Ovary (tissue), 9 donors: Measurements from ENCODE around the gene TOP1. TPM values are rescaled to one million over a fixed set of nuclear protein-coding genes. Genes with fewer than 3 reads are reported as not detected.

Source experiments
- DNase-seq, 5 donors: peaks; one replicate each; pipeline ENCODE4 v3.0.0-alpha.2; 2019 to 2020
- H3K27ac ChIP-seq, 2 donors: fragments of 200-600 bp; one replicate each; pipeline versions ENCODE4 v1.5.1 to v1.8.0; 2019 to 2022
- H3K27me3 ChIP-seq: fragments of 200-600 bp; one replicate; pipeline ENCODE4 v1.8.0; 2022
- H3K36me3 ChIP-seq: fragments of 200-600 bp; sonication (generic); one replicate; pipeline ENCODE4 v1.5.1; 2019
- H3K4me1 ChIP-seq: one replicate; pipeline ENCODE4 v1.8.1; 2013; ENCODE audit warnings: mild to moderate bottlenecking, moderate library complexity; ENCODE audit not compliant: insufficient read depth
- H3K4me3 ChIP-seq: fragments of 200-600 bp; sonication (generic); one replicate; pipeline ENCODE4 v1.5.1; 2017
- H3K9me3 ChIP-seq, 2 donors: fragments of 200-600 bp in 1 of 2; sonication (generic) in 1 of 2; one replicate each; pipeline versions ENCODE4 v1.5.1 to v1.8.1; 2013 to 2019; ENCODE audit warnings: mild to moderate bottlenecking in 1 of 2, moderate library complexity in 1 of 2
- CTCF ChIP-seq, 3 donors: fragments of 450-650 bp in 2 of 3; fragments of 200-600 bp in 1 of 3; IDR thresholded peaks; one replicate each; pipeline versions ENCODE4 v1.5.1 to v1.8.0; 2016 to 2022; ENCODE audit warnings: antibody characterized with exemption in 3 of 3, mild to moderate bottlenecking in 1 of 3
- EP300 ChIP-seq: sonication (generic); formaldehyde crosslinking; IDR thresholded peaks from one replicate; pipeline ENCODE4 v1.6.1; 2017; ENCODE audit warnings: antibody characterized with exemption
- POLR2A ChIP-seq: fragments of 450-650 bp; IDR thresholded peaks from one replicate; pipeline ENCODE4 v1.6.1; 2017; ENCODE audit warnings: antibody characterized with exemption, mild to moderate bottlenecking, moderate library complexity
- WGBS, 3 donors: extraction: QIAGEN DNeasy Blood & Tissue Kit in 1 of 3; methylation state at CpG; one replicate each; pipeline versions ENCODE4 v1.1.5 to v1.1.7; 2013 to 2017; 5-methylcytosine and 5-hydroxymethylcytosine counted together
- intact Hi-C, 4 donors: fragments of 100-400 bp; cut with DNase I; formaldehyde crosslinking; loops; one replicate each; pipeline versions ENCODE4 v1.11.0 to v1.15.1; 2022 to 2023
- polyA plus RNA-seq, 2 donors: library from polyadenylated mRNA; stranded (reverse); fragments of 200-250 nt in 1 of 2; fragments of 350-450 nt in 1 of 2; fragmentation: Illumina TruSeq in 1 of 2; extraction: RNeasy Lipid Tissue Mini Kit (QIAGEN cat#74804) in 1 of 2; gene quantifications; one replicate each; pipeline ENCODE4 v1.2.3, GENCODE V29; 2013 to 2014
- total RNA-seq, 7 donors: library from RNA; depleted of rRNA in 2 of 7; stranded (reverse); fragments of >200 nt in 2 of 7; fragmentation: NEBNext Ultra II Directional in 3 of 7; extraction: Animal tissue kit (Norgen Biotek cat#: 25700) in 3 of 7; gene quantifications; one replicate each; pipeline versions ENCODE4 v1.1.0 to v1.2.4, GENCODE V29; 2016 to 2023
- donor health status: DM: no; HTN: no; CAD: no; lungs with moderate emphysema.
- donor health status: DM: no; HTN: no; CAD: no.
- donor health status: Bipolar disorder and iron deficiency.
- donor health status: DM: yes; HTN: yes; CAD: no.
- donor health status: DM: no; HTN: no; CAD: no.
- donor health status: DM: yes; HTN: yes; CAD: no.

The TOP1 gene
- total and polyA plus RNA-seq, 9 donors: 20.9 to 48.4 (median 35.6) TPM

- Histone ChIP-seq H3K27me3 (no peaks in the 10 kb centered on the region), H3K27ac (no peak overlapping the region), H3K9me3 (no peaks in the 10 kb centered on the region), H3K4me3 (no peak overlapping the region), H3K4me1 (peaks cover 32% of the 10 kb centered on the region), H3K36me3 (no peaks in the 10 kb centered on the region)
- TF ChIP-seq CTCF (IDR thresholded peaks at IDR 0.05) (no peak), POLR2A (no peak), EP300 (no peak)
- no peak for DNase-seq
- WGBS, 3 donors: 76 to 82% (median 79%) methylated on average over 8 of the region's 8 CpGs
- intact Hi-C loops: no loop called here
Observed at GRCh38 chr20:41147767-41148191, 119.2 kb downstream of the TOP1 start.

GRCh38 chr20:41148942-41149341, 120.3 kb downstream of the TOP1 start:
- Histone ChIP-seq H3K4me3 (no peak overlapping the region), H3K9me3 (no peaks in the 10 kb centered on the region), H3K27ac (no peak overlapping the region), H3K4me1 (peaks cover 29% of the 10 kb centered on the region), H3K36me3 (no peaks in the 10 kb centered on the region), H3K27me3 (no peaks in the 10 kb centered on the region)
- intact Hi-C loops: no loop called here
- no peak for DNase-seq
- no peak for TF ChIP-seq EP300
- TF ChIP-seq POLR2A: no peak
- TF ChIP-seq CTCF (IDR thresholded peaks at IDR 0.05): no peak
- 69 to 74% (median 70%) methylated on average over 5 of the region's 5 CpGs for WGBS, 3 donors

DNA sequence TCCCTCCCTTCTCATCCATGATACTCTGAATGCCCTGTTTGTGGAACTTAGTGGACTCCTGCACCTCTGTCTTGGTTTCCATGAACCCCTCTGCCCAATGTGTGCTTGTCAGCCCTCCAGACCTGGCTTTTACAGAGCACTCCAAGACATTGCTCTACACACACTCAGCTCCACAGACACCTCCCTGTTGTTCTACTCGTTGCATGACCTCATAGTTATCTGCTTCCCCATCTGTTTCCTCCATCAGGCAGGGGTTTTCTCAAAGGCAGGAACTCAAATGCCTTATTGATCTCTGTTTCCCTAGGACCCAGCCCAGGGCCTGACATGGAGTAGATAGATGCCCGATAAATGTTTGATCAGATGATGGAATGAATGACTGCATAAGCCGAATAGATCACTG, 122.0 kb downstream of the TOP1 start:
- Histone ChIP-seq H3K4me3 (no peak overlapping the region), H3K27me3 (no peaks in the 10 kb centered on the region), H3K9me3 (no peaks in the 10 kb centered on the region), H3K36me3 (no peaks in the 10 kb centered on the region), H3K27ac (no peak overlapping the region), H3K4me1 (peaks cover 33% of the 10 kb centered on the region)
- WGBS, 3 donors: 67 to 76% (median 67%) methylated on average over 3 of the region's 3 CpGs
- intact Hi-C loops: no loop called here
- TF ChIP-seq EP300 (no peak), POLR2A (no peak), CTCF (IDR thresholded peaks at IDR 0.05) (no peak)
- no peak for DNase-seq

GRCh38 chr20:41151134-41151869, 122.7 kb downstream of the TOP1 start:
- Histone ChIP-seq H3K4me1 (peaks cover 28% of the 10 kb centered on the region), H3K27ac (no peak overlapping the region), H3K27me3 (no peaks in the 10 kb centered on the region), H3K9me3 (no peaks in the 10 kb centered on the region), H3K4me3 (no peak overlapping the region), H3K36me3 (no peaks in the 10 kb centered on the region)
- whole genome bisulfite sequencing, 3 donors: 89 to 93% (median 92%) methylated on average over 5 of the region's 5 CpGs
- TF ChIP-seq EP300 (no peak), POLR2A (no peak), CTCF (IDR thresholded peaks at IDR 0.05) (no peak)
- DNase-seq: no peak
- intact Hi-C loops: no loop called here
